PC-9 (cell line): ENCODE measurements around the gene HEATR5A.

ENCODE experiments used
- CTCF ChIP-seq: fragments of 200-600 bp; sonication (generic); conservative IDR thresholded peaks from 2 replicates; pipeline ENCODE4 v1.6.1; 2017; ENCODE audit warnings: mixed run types, antibody characterized with exemption, mild to moderate bottlenecking, moderate library complexity
- EZH2 ChIP-seq: fragments of 200-600 bp; sonication (generic); IDR thresholded peaks from 2 replicates; pipeline ENCODE4 v1.8.0; 2017; ENCODE audit warnings: antibody characterized with exemption, low read depth

- no peak for TF ChIP-seq EZH2
- TF ChIP-seq CTCF, result no peak
Observed at GRCh38 chr14:31405599-31406232, 14.6 kb downstream of the HEATR5A start.
